Measurements from ENCODE around the gene SURF2. TPM values are rescaled to one million over a fixed set of nuclear protein-coding genes. Genes with fewer than 3 reads are reported as not detected.

Gene SURF2
- total and polyA plus RNA-seq, 8 donors: 11.8 to 23.0 (median 16.3) TPM

- intact Hi-C loops (cut with DNase I): no loop called here
- Histone ChIP-seq H3K36me3 (peaks cover 0 to 54% of the 10 kb centered on the region in 2 donors), H3K9me3 (no peaks in the 10 kb centered on the region), H3K27me3 (no peaks in the 10 kb centered on the region), H3K27ac (no peak overlapping the region), H3K4me3 (no peak overlapping the region), H3K4me1 (peaks cover 20 to 37% of the 10 kb centered on the region in 2 donors)
- TF ChIP-seq CTCF (IDR thresholded peaks at IDR 0.05): no peak
- DNase-seq (peak in 1 of 4 donors; percentile 65), ATAC-seq (no peak)
Observed at GRCh38 chr9:133359399-133360175, 3.2 kb downstream of the SURF2 start.

GRCh38 chr9:133360400-133361393, 4.3 kb downstream of the SURF2 start:
- Histone ChIP-seq H3K27ac (no peak overlapping the region), H3K36me3 (peaks cover 0 to 65% of the 10 kb centered on the region in 2 donors), H3K4me1 (peaks cover 10 to 28% of the 10 kb centered on the region in 2 donors), H3K9me3 (no peaks in the 10 kb centered on the region), H3K4me3 (no peak overlapping the region), H3K27me3 (no peaks in the 10 kb centered on the region)
- intact Hi-C loops (cut with DNase I): no loop called here
- ATAC-seq (no peak), DNase-seq (peak in 1 of 4 donors; percentile 24)
- TF ChIP-seq CTCF (IDR thresholded peaks at IDR 0.05): no peak

DNA sequence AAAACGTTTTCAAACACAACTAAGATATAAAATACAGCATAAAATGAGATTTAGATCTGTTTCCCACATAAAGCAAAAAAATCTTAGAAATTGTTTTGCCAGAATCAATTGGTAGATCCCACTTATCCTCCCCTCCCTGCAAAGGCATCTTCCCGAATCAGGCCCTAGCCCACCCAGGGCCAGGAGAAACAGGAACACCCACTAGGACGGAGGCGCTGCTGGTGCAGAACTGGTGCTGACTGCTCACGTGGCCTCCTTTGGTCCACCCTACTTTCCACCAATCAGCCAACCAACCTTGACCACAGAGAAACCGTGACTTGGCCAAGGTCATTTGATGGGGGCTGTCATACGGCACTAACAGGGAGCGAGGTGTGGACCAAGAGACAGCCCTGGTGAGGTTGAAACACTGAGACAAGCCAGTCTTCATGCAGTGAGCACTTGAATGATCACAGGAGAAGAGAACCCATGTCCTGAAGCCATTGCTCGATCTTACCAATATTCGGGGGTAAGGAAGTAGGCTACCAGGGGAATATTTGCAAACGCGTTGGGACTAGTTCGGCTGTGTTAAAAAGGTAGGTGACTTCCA, 5.2 kb downstream of the SURF2 start:
- Histone ChIP-seq H3K36me3 (peaks cover 0 to 74% of the 10 kb centered on the region in 2 donors), H3K4me1 (peaks cover 8 to 25% of the 10 kb centered on the region in 2 donors), H3K9me3 (no peaks in the 10 kb centered on the region), H3K27me3 (no peaks in the 10 kb centered on the region), H3K4me3 (no peak overlapping the region), H3K27ac (no peak overlapping the region)
- no peak for ATAC-seq
- TF ChIP-seq CTCF (IDR thresholded peaks at IDR 0.05): no peak
- DNase-seq: peak in 1 of 4 donors; percentile 31
- intact Hi-C loops (cut with DNase I): no loop called here

GRCh38 chr9:133362359-133363044, 6.2 kb downstream of the SURF2 start:
- intact Hi-C loops (cut with DNase I): no loop called here
- H3K4me1 ChIP-seq: peaks cover under 1 to 20% of the 10 kb centered on the region in 2 donors
- H3K27ac ChIP-seq: no peak overlapping the region
- DNase-seq (peak in 1 of 4 donors; percentile 51), ATAC-seq (no peak)
- H3K4me3 ChIP-seq: no peak overlapping the region
- H3K36me3 ChIP-seq: peaks cover 0 to 83% of the 10 kb centered on the region in 2 donors
- no peak for TF ChIP-seq CTCF (IDR thresholded peaks at IDR 0.05)
- H3K27me3 ChIP-seq: no peaks in the 10 kb centered on the region
- no peaks in the 10 kb centered on the region for H3K9me3 ChIP-seq

All from left lung (tissue), 10 donors.